IPS-18a (cell line): ENCODE results near the gene PLS1.
A peak's percentile ranks its signal among the peaks of the same experiment; 100 is the strongest.

Experiments
- H3K27ac ChIP-seq: one replicate; pipeline ENCODE4 v1.5.1; 2013; ENCODE audit warnings: low read length
- H3K27me3 ChIP-seq: one replicate; pipeline ENCODE4 v1.6.1; 2013; ENCODE audit warnings: mild to moderate bottlenecking, low read length; ENCODE audit not compliant: control insufficient read depth, insufficient read depth
- H3K36me3 ChIP-seq: one replicate; pipeline ENCODE4 v1.6.1; 2013; ENCODE audit warnings: low read depth, low read length; ENCODE audit not compliant: control insufficient read depth
- H3K4me1 ChIP-seq: one replicate; pipeline ENCODE4 v1.6.1; 2013; ENCODE audit warnings: low read depth, low read length; ENCODE audit not compliant: control insufficient read depth
- H3K4me3 ChIP-seq: one replicate; pipeline ENCODE4 v1.5.1; 2013; ENCODE audit warnings: low read length
- H3K9ac ChIP-seq: one replicate; pipeline ENCODE4 v1.6.1; 2013; ENCODE audit warnings: mild to moderate bottlenecking, low read length, moderate library complexity
- H3K9me3 ChIP-seq: one replicate; pipeline ENCODE4 v1.6.1; 2013; ENCODE audit warnings: low read depth, low read length; ENCODE audit not compliant: control insufficient read depth

Gene PLS1

GRCh38 chr3:142644502-142644901, 48.3 kb downstream of the PLS1 start:
- no peaks in the 10 kb centered on the region for H3K36me3 ChIP-seq
- no peak overlapping the region for H3K9ac ChIP-seq
- peaks cover 4% of the 10 kb centered on the region for H3K4me1 ChIP-seq
- H3K27ac ChIP-seq = no peak overlapping the region
- H3K27me3 ChIP-seq = no peaks in the 10 kb centered on the region
- H3K4me3 ChIP-seq = no peak overlapping the region
- H3K9me3 ChIP-seq = no peaks in the 10 kb centered on the region

GRCh38 chr3:142645236-142645793, 49.1 kb downstream of the PLS1 start:
- H3K27ac ChIP-seq = no peak overlapping the region
- no peaks in the 10 kb centered on the region for H3K36me3 ChIP-seq
- no peaks in the 10 kb centered on the region for H3K27me3 ChIP-seq
- no peak overlapping the region for H3K4me3 ChIP-seq
- peaks cover 4% of the 10 kb centered on the region for H3K4me1 ChIP-seq
- no peaks in the 10 kb centered on the region for H3K9me3 ChIP-seq
- no peak overlapping the region for H3K9ac ChIP-seq

- Histone ChIP-seq H3K27ac (no peak overlapping the region), H3K9ac (no peak overlapping the region), H3K4me3 (no peak overlapping the region), H3K36me3 (no peaks in the 10 kb centered on the region), H3K27me3 (no peaks in the 10 kb centered on the region), H3K9me3 (no peaks in the 10 kb centered on the region), H3K4me1 (peaks cover 4% of the 10 kb centered on the region)
These were observed 50.0 kb downstream of the PLS1 start for GRCh38 chr3:142646020-142646785.

- Histone ChIP-seq H3K27me3 (no peaks in the 10 kb centered on the region), H3K9me3 (no peaks in the 10 kb centered on the region), H3K36me3 (no peaks in the 10 kb centered on the region), H3K4me3 (no peak overlapping the region), H3K4me1 (peaks cover 4% of the 10 kb centered on the region), H3K9ac (no peak overlapping the region), H3K27ac (no peak overlapping the region)
These were observed 51.7 kb downstream of the PLS1 start for GRCh38 chr3:142647856-142648255.

GRCh38 chr3:142648950-142649349, 52.8 kb downstream of the PLS1 start:
- no peak overlapping the region for H3K27ac ChIP-seq
- H3K36me3 ChIP-seq = no peaks in the 10 kb centered on the region
- H3K4me1 ChIP-seq = peaks cover 4% of the 10 kb centered on the region
- no peak overlapping the region for H3K9ac ChIP-seq
- H3K27me3 ChIP-seq = no peaks in the 10 kb centered on the region
- H3K4me3 ChIP-seq = no peak overlapping the region
- no peaks in the 10 kb centered on the region for H3K9me3 ChIP-seq

GRCh38 chr3:142650001-142650693, 54.0 kb downstream of the PLS1 start:
- peaks cover 3% of the 10 kb centered on the region for H3K4me1 ChIP-seq
- H3K9ac ChIP-seq = no peak overlapping the region
- no peaks in the 10 kb centered on the region for H3K9me3 ChIP-seq
- H3K27ac ChIP-seq = no peak overlapping the region
- no peak overlapping the region for H3K4me3 ChIP-seq
- H3K36me3 ChIP-seq = no peaks in the 10 kb centered on the region
- no peaks in the 10 kb centered on the region for H3K27me3 ChIP-seq

GRCh38 chr3:142651711-142652110, 55.5 kb downstream of the PLS1 start:
- no peaks in the 10 kb centered on the region for H3K4me1 ChIP-seq
- no peak overlapping the region for H3K9ac ChIP-seq
- H3K36me3 ChIP-seq = no peaks in the 10 kb centered on the region
- no peaks in the 10 kb centered on the region for H3K27me3 ChIP-seq
- H3K27ac ChIP-seq = no peak overlapping the region
- H3K9me3 ChIP-seq = no peaks in the 10 kb centered on the region
- no peak overlapping the region for H3K4me3 ChIP-seq

- Histone ChIP-seq H3K4me1 (no peaks in the 10 kb centered on the region), H3K9me3 (no peaks in the 10 kb centered on the region), H3K27me3 (no peaks in the 10 kb centered on the region), H3K9ac (no peak overlapping the region), H3K36me3 (no peaks in the 10 kb centered on the region), H3K4me3 (no peak overlapping the region), H3K27ac (no peak overlapping the region)
These were observed 56.7 kb downstream of the PLS1 start for GRCh38 chr3:142652826-142653292.

GRCh38 chr3:142656575-142656974, 60.4 kb downstream of the PLS1 start:
- no peak overlapping the region for H3K9ac ChIP-seq
- no peaks in the 10 kb centered on the region for H3K9me3 ChIP-seq
- no peaks in the 10 kb centered on the region for H3K36me3 ChIP-seq
- no peaks in the 10 kb centered on the region for H3K27me3 ChIP-seq
- H3K27ac ChIP-seq = no peak overlapping the region
- H3K4me3 ChIP-seq = no peak overlapping the region
- peaks cover 12% of the 10 kb centered on the region for H3K4me1 ChIP-seq

GRCh38 chr3:142657033-142657432, 60.8 kb downstream of the PLS1 start:
- no peaks in the 10 kb centered on the region for H3K36me3 ChIP-seq
- no peak overlapping the region for H3K9ac ChIP-seq
- peaks cover 12% of the 10 kb centered on the region for H3K4me1 ChIP-seq
- H3K9me3 ChIP-seq = no peaks in the 10 kb centered on the region
- no peak overlapping the region for H3K27ac ChIP-seq
- H3K27me3 ChIP-seq = no peaks in the 10 kb centered on the region
- H3K4me3 ChIP-seq = no peak overlapping the region

- Histone ChIP-seq H3K27me3 (no peaks in the 10 kb centered on the region), H3K27ac (peak overlapping the region; percentile 37), H3K9ac (no peak overlapping the region), H3K9me3 (no peaks in the 10 kb centered on the region), H3K36me3 (no peaks in the 10 kb centered on the region), H3K4me3 (no peak overlapping the region), H3K4me1 (peaks cover 25% of the 10 kb centered on the region)
These were observed 64.2 kb downstream of the PLS1 start for GRCh38 chr3:142660383-142660782.
